Skin of body (tissue), 2 donors: ENCODE measurements around the gene OPN3. TPM values are rescaled to one million over a fixed set of nuclear protein-coding genes. Genes with fewer than 3 reads are reported as not detected.
A peak's percentile ranks its signal among the peaks of the same experiment; 100 is the strongest.

Experiments
- DNase-seq: peaks from one replicate; lab custom pipeline; 2025; lab: John Stamatoyannopoulos, UW
- total RNA-seq: library from RNA; depleted of rRNA; stranded (reverse); fragments of >200 nt; gene quantifications from one replicate; pipeline ENCODE4 v1.2.3, GENCODE V29; 2014

The OPN3 gene
- total RNA-seq, 1 donor from 2014 or later = 11.9 TPM

DNA sequence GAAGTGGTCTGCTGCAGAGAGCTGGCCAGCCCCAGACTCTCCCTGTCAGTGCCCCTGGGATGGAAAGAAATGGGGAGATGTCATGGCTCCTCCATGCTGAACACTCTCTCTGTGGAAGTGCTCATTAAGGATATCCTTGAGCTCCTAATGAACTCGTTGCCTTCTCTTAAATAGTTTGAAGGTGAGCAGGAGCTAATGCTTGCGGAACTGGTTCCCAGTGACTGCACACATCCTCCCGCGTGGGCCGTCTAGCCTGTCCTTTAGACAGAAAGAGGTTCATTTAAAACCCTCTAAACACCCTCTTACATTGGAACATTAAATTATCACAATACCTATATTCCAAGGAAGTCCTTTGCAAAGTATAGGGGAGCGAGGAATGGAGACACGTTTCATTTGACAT, 6.0 kb upstream of the OPN3 start:
- no peak for DNase-seq

DNA sequence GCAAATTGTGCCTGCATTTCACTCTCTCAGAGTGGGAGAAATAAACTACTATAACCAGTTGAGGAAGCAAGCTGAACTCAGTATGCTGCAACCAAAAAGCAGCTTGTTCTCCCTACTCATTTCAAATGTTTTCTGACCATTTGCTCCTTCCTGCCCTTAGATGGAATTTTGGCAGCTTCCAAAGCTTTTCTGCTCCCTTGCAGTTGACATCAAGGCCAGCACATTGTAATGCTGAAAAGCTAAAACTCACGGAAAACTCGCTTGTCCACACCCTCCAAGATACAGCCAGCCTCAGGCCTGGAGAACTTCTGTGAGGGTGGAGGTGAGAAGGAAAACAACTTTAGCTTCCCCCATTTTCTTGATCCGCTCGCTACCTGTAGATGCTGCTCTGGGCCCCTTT, 5.0 kb upstream of the OPN3 start:
- DNase-seq = no peak

DNA sequence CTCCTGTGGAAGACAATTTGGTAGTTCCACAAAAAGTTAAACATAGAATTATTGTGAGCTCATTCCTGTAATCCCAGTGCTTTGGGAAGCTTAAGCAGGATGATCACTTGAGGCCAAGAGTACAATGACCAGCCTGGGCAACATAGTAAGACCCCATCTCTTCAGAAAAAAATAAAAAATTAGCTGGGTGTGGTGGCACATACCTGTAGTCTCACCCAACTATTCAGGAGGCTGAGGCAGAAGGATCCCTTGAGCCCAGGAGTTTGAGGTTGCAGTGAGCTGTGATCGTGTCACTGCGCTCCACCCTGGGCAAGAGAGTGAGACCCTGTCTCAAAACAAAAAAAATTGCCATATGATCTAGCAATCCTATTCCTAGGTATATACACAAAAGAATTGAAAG, 4.1 kb upstream of the OPN3 start:
- DNase-seq = no peak

DNA sequence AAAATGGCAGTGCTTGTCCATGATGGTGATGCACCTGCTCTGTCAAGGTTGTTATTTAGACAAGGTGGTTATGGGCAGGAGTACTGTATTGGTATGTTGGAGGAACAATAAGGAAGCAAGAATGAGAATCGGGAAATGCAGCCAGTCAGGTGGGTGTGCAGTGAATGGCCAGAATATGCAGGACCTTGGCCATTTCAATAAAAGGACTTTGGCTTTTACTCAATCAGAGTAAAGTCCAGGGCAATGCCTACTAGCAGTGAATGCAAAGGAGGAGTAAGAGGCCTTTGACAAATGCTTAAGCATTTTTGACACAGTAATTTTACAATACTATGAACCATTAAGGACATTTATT, 2.4 kb upstream of the OPN3 start:
- DNase-seq = no peak

DNA sequence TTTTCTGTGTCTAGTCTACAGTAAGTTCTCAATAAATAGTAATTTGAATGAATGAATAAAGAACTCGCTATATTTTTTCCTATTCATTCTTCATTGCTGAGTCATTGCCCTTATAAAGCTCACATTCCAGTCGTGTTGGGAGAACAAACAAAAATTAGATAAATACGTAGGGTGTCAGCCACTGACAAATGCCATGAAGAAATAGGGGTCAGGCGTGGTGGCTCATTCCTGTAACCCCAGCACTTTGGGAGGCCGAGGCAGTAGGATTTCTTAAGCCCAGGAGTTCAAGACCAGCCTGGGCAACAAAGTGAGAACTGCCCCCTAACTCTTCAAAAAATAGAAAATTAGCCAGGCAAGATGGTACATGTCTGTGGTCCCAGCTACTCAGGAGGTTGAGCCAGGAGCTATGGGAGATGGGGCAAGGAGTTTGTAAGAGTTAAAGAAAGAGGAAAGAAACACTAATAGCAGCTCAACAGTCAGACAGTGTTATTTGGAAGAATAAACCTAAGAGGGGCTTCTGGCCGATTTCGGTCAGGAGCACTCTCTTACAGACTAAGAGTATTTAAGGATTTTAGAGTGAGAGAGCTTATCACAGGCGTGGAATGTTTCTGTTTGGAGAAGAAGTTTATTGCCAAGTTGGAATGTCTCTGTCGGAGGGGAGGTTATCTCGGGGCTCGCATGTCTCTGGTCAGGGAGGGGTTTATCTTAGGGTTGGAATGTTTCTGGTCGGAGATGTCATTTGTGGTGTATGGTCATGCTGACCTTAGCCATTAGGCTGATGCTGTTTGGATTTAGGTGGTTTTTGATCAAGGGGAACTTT, 1.8 kb upstream of the OPN3 start:
- DNase-seq = no peak

DNA sequence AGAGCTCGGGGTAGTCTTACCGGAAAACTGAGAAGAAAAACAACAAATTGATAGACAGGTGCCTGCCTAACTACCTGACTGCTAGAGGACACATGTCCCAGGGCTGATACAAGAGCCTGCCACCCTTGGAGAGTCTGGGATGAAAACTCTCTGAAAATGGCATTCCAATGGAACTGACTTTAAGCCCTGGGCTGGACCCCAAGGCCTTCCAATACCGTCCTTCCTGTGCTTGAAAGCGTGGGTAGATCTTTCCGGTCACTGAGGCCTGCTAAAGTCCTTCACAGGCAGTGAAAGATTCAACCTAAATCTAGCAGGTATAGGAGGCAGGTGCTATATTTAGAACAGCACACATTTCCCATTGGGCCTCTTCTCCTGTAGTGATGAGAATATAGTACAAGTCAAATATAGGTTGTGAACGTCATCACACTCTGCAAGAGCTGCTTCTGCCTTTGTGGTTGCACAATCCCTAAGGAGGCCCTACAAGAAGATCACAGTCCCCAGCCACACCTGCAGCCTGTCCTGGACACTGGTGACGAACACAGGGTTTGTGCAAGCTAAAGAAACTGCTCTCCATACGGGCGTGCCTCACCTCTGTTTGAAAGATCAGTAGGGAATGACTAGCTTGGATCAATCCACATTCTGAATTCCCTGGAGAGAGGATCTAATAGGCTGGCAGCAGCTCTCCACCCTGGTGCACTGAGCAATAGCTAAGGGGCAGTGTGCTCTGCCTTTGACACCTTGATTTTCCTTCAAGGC, 876 bp upstream of the OPN3 start:
- DNase-seq = no peak

DNA sequence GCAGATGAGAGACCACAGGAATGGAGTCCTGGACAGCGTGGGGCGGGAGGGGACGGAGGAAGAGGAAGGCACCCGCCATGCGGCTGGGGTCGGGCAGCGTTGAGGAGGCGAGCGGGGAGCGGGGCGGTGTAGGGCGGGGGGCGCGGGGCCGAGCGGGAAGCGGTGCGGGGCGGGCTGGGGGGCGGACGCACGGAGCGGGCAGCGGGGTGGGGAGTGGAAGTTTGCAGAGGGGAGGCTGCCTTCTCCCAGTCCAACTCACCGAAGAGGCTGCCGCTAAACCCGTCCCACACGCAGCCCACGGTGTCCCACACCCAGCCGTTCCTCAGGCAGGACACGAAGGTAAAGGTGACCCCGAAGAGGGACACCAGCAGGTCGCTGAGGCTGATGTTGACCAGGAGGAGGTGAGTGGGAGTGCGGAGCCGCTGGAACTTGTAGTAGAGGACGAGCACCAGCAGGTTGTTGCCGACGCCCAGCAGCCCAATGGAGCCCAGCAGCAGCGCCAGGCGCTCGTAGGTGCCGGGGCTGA, 483 bp downstream of the OPN3 start:
- DNase-seq = peak; percentile 13

DNA sequence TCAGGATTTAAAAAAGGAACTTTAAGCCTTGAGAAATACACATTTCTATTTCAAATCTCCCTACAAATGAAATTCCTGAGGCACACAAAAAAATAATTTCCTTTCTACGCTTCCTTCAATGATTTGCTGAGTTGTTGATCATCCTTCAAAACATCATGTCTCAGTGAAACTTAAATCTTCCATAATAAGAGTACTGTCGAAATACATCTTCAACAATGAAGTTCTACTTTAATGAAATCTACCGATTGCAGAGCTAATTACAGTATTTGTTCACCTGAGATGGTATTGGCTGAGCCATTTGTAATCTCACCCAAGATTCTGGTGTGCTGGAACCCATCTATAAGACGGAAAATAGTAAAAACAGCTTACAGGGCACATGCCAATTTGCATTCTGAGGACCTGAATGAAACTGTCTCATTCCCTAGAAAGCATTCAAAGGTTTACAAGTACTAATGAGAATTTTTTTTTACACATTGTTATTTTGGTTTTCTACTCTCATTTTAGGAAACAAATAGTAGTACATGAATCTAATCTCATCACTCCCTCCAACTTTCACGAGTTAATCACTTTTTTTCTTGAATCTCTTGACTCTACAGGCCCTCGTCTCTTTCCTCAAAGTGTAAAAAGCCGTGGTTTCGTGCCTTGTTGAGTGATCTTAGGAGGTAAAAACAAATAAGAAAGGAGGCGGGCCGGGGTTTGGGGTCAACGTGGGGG, 1.1 kb downstream of the OPN3 start:
- DNase-seq = peak; percentile 12

DNA sequence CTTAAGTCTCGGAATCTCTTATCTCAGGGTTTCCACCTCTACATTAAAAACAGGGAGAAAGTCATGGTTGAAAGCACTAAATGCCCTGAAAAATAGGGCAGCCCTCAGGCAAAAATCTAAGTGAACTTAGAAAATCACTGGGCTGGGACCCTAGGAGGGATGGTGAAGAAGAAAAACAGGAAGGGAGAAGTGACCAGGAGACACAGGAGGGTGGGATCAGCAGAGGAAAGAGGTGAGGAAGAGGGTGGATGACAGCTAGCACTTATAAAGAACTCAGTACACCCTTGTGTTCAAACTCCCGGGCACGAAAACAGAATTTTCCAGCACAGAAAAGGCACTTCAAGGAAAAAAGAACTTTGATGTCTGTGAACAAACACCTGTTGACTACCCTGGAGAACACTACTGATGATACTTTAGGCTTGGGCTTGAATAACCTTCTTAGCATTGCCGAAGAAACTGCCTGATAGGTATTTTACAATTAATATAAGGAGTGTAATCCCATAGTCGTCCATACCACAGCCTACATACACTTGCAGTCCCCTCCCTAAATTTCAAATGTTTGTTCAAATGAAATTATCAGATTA, 2.0 kb downstream of the OPN3 start:
- no peak for DNase-seq

DNA sequence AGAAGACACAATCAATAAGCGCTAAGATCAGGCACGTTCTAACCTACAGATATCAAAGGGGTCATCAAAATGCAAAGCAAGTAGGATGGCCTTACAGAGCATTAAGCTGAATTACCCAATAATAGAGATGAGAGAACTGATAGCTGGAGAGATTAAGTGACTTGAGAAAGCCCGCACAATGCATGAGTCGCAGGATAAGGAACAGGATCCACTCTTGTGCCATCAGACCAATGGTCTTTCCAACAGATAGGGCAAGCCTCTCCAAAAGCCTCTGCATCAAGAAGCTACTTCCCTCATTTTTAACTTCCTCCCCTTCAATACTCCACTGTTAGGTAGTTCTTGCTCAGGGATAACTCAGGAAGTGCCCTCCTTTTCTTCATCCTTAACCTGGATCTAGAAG, 2.6 kb downstream of the OPN3 start:
- DNase-seq = no peak

DNA sequence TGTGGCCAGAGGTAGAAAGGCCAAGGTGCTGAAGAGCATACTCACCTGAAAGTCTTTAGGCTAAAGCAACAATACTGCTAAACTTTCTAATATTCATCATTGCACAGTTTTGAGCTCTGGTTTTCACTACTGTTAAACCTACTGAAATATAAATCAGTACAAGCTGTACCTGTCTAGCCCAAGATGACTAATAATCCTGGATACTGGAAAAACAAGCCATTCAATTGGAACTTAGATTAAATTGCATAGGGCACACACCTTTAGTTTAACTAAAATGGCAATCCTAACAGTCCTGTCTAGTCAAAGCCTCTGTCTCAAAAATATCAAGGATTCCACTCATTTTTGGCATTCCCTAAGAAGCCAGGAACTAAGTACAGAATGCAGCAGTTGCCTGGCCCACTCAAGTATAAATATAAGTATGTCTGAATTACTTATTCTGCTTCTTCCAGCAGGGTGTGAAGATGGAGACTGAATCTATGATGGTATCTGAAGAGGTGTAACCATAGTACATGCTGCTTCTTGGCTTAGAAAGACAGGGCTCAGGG, 3.1 kb downstream of the OPN3 start:
- no peak for DNase-seq

DNA sequence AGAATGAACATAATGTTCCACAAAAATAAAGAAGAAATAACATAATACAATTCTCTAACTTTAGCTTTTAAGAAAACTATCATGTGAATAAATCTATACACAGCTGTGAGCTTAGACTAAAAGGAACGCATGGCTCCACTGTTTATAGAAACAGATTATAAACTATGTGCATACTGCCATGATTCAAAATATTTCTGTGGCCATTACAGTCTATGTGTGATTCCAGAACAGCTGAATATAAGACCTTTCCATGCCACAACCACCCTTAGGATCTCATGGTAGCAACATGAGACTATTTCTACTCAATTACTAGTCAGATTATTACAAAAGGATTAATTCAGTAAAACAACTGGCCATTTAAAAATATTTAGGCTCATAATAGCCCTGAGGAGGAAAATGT, 3.9 kb downstream of the OPN3 start:
- DNase-seq = no peak

DNA sequence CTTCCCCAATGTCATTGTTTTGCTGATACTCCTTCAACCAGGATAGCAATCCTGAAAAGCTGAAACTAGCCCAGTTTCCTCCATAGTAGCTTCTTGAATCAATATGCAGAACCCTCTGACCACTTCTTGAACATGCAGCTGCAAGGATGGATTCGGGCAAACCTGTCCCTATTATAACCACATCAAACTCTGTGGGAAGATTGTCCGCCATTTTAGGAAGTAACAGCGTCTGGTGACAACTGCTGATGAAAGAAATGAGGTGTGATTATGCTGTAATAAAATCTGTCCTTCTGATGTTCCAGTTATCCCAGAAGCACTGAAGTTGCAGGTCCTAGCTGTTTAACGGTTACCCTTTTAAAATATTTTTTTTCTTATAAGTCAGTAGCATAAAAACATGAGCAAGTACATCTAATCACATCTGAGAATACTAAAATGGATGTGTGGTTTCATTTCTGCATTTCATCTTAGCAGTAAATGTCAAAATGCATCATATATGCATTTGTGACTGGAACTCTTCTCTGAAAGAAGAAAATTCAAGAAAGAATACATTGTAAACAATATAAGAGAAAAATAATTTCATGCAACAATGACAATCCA, 4.5 kb downstream of the OPN3 start:
- DNase-seq = no peak

DNA sequence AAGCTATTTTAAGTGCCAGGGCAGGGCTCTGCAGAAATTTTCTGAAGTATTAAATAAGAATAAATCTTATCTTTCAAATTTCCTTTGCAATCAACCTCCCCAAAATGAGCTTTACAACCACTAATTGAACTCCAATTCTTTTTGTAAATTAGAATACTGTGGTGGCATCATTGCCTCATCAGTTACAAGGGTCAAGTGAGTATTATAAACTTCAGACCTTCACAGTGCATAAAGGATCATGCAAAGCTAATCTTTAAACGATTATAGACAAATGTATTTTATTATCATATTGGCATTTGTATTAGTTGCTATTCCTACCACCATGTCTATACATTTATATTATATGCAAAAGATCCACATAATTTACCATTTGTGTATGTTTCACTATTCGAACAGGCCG, 7.2 kb downstream of the OPN3 start:
- DNase-seq = no peak

DNA sequence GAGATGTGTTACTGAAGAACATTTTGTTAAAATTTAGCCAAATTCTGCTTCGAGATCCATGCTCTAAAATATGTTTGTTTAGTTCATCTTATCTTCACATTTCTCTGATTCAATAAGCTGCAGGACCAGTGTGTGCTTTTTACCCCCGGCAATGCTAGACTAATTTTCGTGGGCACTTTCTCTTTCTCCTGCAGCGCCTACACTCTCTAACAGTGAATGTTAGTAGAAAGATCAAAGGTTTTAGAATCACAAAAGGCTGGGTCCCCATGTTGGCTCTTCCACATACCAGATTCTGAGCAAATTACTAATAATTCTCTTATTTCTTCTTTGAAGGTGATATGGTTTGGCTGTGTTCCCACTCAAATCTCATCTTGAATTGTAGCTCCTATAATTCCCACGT, 8.5 kb downstream of the OPN3 start:
- DNase-seq = no peak

DNA sequence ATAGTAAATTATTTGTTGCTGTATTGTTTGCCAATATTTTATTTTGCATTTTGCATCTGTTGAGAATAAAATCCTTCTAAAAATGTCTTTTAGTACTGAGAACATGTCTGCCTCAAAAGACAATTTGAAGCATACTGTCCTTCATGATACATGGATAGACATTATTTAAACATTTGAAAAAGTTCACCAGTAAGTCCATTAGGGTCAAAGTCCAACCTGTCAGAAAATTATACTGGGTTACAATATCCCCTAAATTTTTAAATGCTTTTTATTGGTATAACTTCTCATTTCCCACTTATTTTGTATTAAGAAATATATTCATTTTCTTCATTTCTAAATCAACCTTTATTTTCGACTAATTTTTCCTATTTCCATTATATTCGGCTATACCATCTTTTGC, 9.3 kb downstream of the OPN3 start:
- DNase-seq = no peak

DNA sequence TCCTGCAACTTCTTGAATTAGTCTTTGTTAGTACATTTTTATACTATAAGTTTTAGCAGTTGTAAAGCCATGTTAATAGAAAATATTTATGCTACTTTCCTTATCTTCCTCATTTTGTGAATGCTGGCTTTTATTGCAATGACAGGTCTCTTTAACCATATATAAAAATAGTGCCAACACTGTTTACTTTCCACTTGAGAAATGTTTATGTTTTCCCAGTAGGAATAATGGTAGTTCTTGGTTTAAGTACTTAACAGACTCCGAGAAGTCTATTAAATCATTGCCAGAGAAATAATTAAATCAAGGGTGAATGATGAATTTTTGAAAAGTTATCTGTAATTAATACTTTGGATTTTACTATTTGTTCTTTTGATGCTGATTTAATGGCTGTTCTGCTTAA, 9.7 kb downstream of the OPN3 start:
- no peak for DNase-seq

DNA sequence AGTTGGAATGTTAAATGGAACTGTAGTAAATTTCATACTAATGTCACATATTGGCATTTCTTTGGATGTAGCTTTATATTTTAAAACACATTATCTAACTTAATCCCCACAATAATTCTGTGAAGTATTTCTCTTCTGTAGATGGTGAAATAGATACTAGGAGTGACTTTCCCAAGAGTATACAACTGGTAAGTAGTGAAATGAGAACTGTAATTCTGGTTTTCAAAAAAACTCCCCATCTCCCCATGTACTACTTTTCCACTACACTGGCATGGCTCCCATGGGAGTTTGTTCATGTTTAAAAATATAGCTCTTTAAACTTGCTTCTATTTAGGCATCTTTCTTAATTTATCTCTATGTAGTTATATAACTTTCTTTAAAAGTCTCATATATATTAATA, 10.2 kb downstream of the OPN3 start:
- DNase-seq = no peak

DNA sequence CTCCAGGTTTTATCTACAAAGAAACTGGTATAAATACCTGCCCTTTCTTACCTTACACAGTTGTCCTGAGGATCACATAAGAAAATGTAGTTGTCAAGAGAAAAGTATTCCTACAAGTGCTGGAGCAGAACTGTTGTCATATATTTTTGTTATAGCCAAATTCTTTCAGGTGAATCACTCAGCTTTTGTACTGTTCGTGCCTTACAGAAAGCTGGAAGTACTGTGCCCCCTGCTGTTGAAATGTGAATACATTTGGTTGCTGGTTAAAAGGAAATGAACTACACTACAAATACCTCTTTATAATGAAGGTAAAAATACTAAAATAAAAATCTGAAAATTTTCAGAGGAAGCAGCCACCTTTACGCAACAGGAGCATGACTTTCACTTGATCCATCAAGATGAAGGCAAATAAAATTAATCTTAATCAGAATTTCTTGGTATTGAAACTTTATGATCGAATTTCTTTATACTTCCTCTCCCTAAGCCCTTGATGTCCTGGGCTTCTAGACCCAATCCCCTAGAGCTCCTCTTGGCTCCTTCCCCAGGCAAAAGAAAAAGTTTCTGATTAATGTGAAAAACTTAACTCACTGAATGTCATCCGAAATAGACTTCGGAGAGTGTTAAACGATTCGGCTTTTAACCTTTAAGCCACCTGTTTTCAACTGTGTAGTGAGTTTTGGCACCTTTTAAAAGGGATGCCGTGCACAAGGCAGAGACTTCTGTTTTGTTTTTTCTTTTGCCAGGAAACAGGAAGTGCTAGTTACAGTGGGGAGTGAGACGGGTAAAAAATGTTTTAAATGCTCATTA, 12.5 kb downstream of the OPN3 start:
- DNase-seq = no peak

DNA sequence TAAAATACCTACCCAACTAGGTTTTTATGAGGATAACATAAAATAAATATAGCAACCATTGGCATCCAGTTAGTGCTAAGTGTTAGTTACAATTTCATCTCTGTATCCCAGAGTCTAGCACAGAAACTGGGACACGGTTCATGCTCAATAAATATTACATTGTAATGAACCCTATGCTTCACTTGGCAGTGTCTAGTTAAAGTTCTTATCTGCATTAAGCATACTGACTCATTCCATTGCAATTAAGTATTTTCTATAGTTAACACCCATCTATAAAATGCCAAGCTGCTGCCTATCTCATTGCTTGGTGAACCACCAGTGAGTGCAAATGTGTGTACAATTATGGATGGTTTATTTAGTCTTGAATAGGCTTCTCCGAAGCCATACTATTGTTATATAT, 15.2 kb downstream of the OPN3 start:
- no peak for DNase-seq
